Sigmoid colon (tissue), 7 donors: Measurements from ENCODE around the gene PUM1. TPM values are rescaled to one million over a fixed set of nuclear protein-coding genes. Genes with fewer than 3 reads are reported as not detected.

ENCODE experiments used
- DNase-seq: peaks from one replicate; pipeline ENCODE4 v3.0.0-alpha.2; 2019
- H3K27ac ChIP-seq, 4 donors: fragments of 200-600 bp; sonication (generic); one replicate each; pipeline ENCODE4 v1.5.1; 2016 to 2019; ENCODE audit warnings: mild to moderate bottlenecking in 1 of 4
- H3K27me3 ChIP-seq, 3 donors: fragments of 200-600 bp; sonication (generic); one replicate each; pipeline ENCODE4 v1.5.1; 2019; ENCODE audit warnings: mild to moderate bottlenecking in 1 of 3
- H3K36me3 ChIP-seq, 4 donors: fragments of 200-600 bp; sonication (generic); one replicate each; pipeline ENCODE4 v1.5.1; 2016 to 2019
- H3K4me1 ChIP-seq, 4 donors: fragments of 200-600 bp; sonication (generic); one replicate each; pipeline ENCODE4 v1.5.1; 2017 to 2019
- H3K4me3 ChIP-seq, 4 donors: fragments of 200-600 bp; sonication (generic); one replicate each; pipeline ENCODE4 v1.5.1; 2017 to 2019; ENCODE audit warnings: mild to moderate bottlenecking in 2 of 4, moderate library complexity in 1 of 4
- H3K9me3 ChIP-seq, 4 donors: fragments of 200-600 bp in 3 of 4; sonication (generic) in 3 of 4; one replicate each; pipeline versions ENCODE4 v1.5.1 to v1.6.1; 2013 to 2019
- CTCF ChIP-seq, 4 experiments: fragments of 450-650 bp in 3 of 4; fragments of 200-600 bp in 1 of 4; IDR thresholded peaks; one replicate each; pipeline ENCODE4 v1.5.1; 2016 to 2019; ENCODE audit warnings: antibody characterized with exemption in 4 of 4, mild to moderate bottlenecking in 3 of 4, moderate library complexity in 2 of 4
- EP300 ChIP-seq, 4 donors: sonication (generic); formaldehyde crosslinking; IDR thresholded peaks; one replicate each; pipeline ENCODE4 v1.6.1; 2017; ENCODE audit warnings: antibody characterized with exemption in 4 of 4
- POLR2A ChIP-seq, 2 donors: fragments of 450-650 bp; IDR thresholded peaks; one replicate each; pipeline ENCODE4 v1.6.1; 2016; ENCODE audit warnings: antibody characterized with exemption in 2 of 2, mild to moderate bottlenecking in 2 of 2, moderate library complexity in 2 of 2
- POLR2AphosphoS5 ChIP-seq, 4 donors: sonication (generic); formaldehyde crosslinking; IDR thresholded peaks; one replicate each; pipeline ENCODE4 v1.6.1; 2017; ENCODE audit warnings: antibody characterized with exemption in 4 of 4
- WGBS, 2 donors: extraction: QIAGEN DNeasy Blood & Tissue Kit; methylation state at CpG; one replicate each; pipeline ENCODE4 v1.1.7; 2013; 5-methylcytosine and 5-hydroxymethylcytosine counted together
- intact Hi-C: fragments of 100-400 bp; cut with DNase I; formaldehyde crosslinking; loops from one replicate; pipeline ENCODE4 v1.15.1; 2023
- polyA plus RNA-seq, 3 donors: library from polyadenylated mRNA; stranded (reverse); fragments of 200-250 nt; gene quantifications; one replicate each; pipeline ENCODE4 v1.2.3, GENCODE V29; 2013
- total RNA-seq, 4 donors: library from RNA; depleted of rRNA; stranded (reverse); fragments of >200 nt; gene quantifications; one replicate each; pipeline ENCODE4 v1.1.0, GENCODE V29; 2016
- donor health status: healthy with polysubstance abuse.
- donor health status: Bipolar disorder and iron deficiency.
- donor health status: healthy.

Gene PUM1
- total and polyA plus RNA-seq, 7 donors: 16.9 to 89.5 (median 66.4) TPM

- DNase-seq: no peak
- Histone ChIP-seq H3K4me3 (no peak overlapping the region), H3K36me3 (peaks cover 15 to 91% (median 39%) of the 10 kb centered on the region in 4 donors), H3K4me1 (peaks cover 0 to 7% (median 0%) of the 10 kb centered on the region in 4 donors), H3K27ac (no peak overlapping the region), H3K9me3 (no peaks in the 10 kb centered on the region), H3K27me3 (no peaks in the 10 kb centered on the region)
- intact Hi-C loops: no loop called here
- TF ChIP-seq CTCF (IDR thresholded peaks at IDR 0.05) (no peak), POLR2AphosphoS5 (IDR thresholded peaks at IDR 0.05) (no peak), EP300 (IDR thresholded peaks at IDR 0.05) (no peak), POLR2A (IDR thresholded peaks at IDR 0.05) (no peak)
- WGBS, 2 donors: 86 to 91% methylated on average over 3 of the region's 3 CpGs
These were observed 117.2 kb downstream of the PUM1 start for GRCh38 chr1:30948278-30948677.

- no peaks in the 10 kb centered on the region for H3K9me3 ChIP-seq
- no peak for DNase-seq
- H3K36me3 ChIP-seq: peaks cover 11 to 91% (median 33%) of the 10 kb centered on the region in 4 donors
- intact Hi-C loops: no loop called here
- TF ChIP-seq POLR2AphosphoS5 (IDR thresholded peaks at IDR 0.05) (no peak), CTCF (IDR thresholded peaks at IDR 0.05) (no peak), EP300 (IDR thresholded peaks at IDR 0.05) (no peak), POLR2A (IDR thresholded peaks at IDR 0.05) (no peak)
- H3K27me3 ChIP-seq: no peaks in the 10 kb centered on the region
- H3K4me3 ChIP-seq: no peak overlapping the region
- H3K27ac ChIP-seq: no peak overlapping the region
- peaks cover 0 to 5% (median 0%) of the 10 kb centered on the region in 4 donors for H3K4me1 ChIP-seq
These were observed 118.3 kb downstream of the PUM1 start for GRCh38 chr1:30947212-30947611.

- no peak overlapping the region for H3K4me3 ChIP-seq
- H3K4me1 ChIP-seq: no peaks in the 10 kb centered on the region
- WGBS, 2 donors: 84 to 89% methylated on average over 7 of the region's 7 CpGs
- H3K27ac ChIP-seq: no peak overlapping the region
- DNase-seq: no peak
- H3K9me3 ChIP-seq: no peaks in the 10 kb centered on the region
- no peaks in the 10 kb centered on the region for H3K27me3 ChIP-seq
- intact Hi-C loops: no loop called here
- peaks cover 10 to 93% (median 21%) of the 10 kb centered on the region in 4 donors for H3K36me3 ChIP-seq
- TF ChIP-seq POLR2A (IDR thresholded peaks at IDR 0.05) (no peak), CTCF (IDR thresholded peaks at IDR 0.05) (no peak), POLR2AphosphoS5 (IDR thresholded peaks at IDR 0.05) (no peak)
These were observed 123.1 kb downstream of the PUM1 start for GRCh38 chr1:30942326-30942963.

- no peaks in the 10 kb centered on the region for H3K4me1 ChIP-seq
- H3K27ac ChIP-seq: no peak overlapping the region
- no peaks in the 10 kb centered on the region for H3K9me3 ChIP-seq
- no peaks in the 10 kb centered on the region for H3K27me3 ChIP-seq
- DNase-seq: no peak
- TF ChIP-seq POLR2A (IDR thresholded peaks at IDR 0.05) (no peak), EP300 (IDR thresholded peaks at IDR 0.05) (no peak), CTCF (IDR thresholded peaks at IDR 0.05) (no peak), POLR2AphosphoS5 (IDR thresholded peaks at IDR 0.05) (no peak)
- peaks cover 8 to 92% (median 34%) of the 10 kb centered on the region in 4 donors for H3K36me3 ChIP-seq
- intact Hi-C loops: no loop called here
- H3K4me3 ChIP-seq: no peak overlapping the region
These were observed 125.0 kb downstream of the PUM1 start for GRCh38 chr1:30940541-30940940.
